SK-N-SH (cell line): ENCODE measurements around the gene PCGF2. TPM values are rescaled to one million over a fixed set of nuclear protein-coding genes. Genes with fewer than 3 reads are reported as not detected.

Experiments
- CTCF ChIA-PET: fragments of 300-600, 350-600 bp; formaldehyde crosslinking; extraction: SDS; loops from one replicate; lab custom pipeline; 2021; lab: Yijun Ruan, JAX
- POLR2A ChIA-PET: fragments of 350-600 bp; sonication (Branson Sonifier 250); formaldehyde crosslinking; extraction: SDS; loops from one replicate; lab custom pipeline; 2020; ENCODE audit warnings: antibody characterized with exemption, inconsistent platforms; lab: Yijun Ruan, JAX
- DNase-seq: peaks from one replicate; pipeline ENCODE4 v3.0.0; 2012
- H2AFZ ChIP-seq: fragments of 200-600 bp; sonication (generic); 2 replicates; pipeline ENCODE4 v1.8.1; 2016; ENCODE audit warnings: antibody characterized with exemption, mild to moderate bottlenecking, low read depth
- H3F3A ChIP-seq: fragments of 200-600 bp; sonication (generic); replicated peaks from 2 replicates; pipeline ENCODE3; 2016; ENCODE audit warnings: antibody characterized with exemption, mild to moderate bottlenecking; ENCODE audit not compliant: insufficient read depth
- H3K27ac ChIP-seq, 2 experiments: fragments of 200-500 bp in 1 of 2; fragments of 200-600 bp in 1 of 2; sonication (Bioruptor generic) in 1 of 2; sonication (generic), shearing (Covaris generic) in 1 of 2; 2 replicates each; pipeline versions ENCODE4 v1.5.1 to v1.6.1; 2014 to 2016; ENCODE audit warnings: low read depth in 2 of 2, inconsistent platforms in 1 of 2, low read length in 1 of 2, mild to moderate bottlenecking in 1 of 2, mixed read lengths in 1 of 2
- H3K27me3 ChIP-seq: fragments of 200-600 bp; sonication (generic), shearing (Covaris generic); 2 replicates; pipeline ENCODE4 v1.6.1; 2016; ENCODE audit warnings: mixed run types; ENCODE audit not compliant: insufficient read depth
- H3K36me3 ChIP-seq, 2 experiments: fragments of 200-500 bp in 1 of 2; fragments of 200-600 bp in 1 of 2; sonication (Bioruptor generic) in 1 of 2; sonication (generic) in 1 of 2; replicated peaks in 1 of 2; 2 replicates each; pipeline versions ENCODE3 to v1.5.1; 2014 to 2016; ENCODE audit warnings: low read length in 1 of 2, mild to moderate bottlenecking in 1 of 2; ENCODE audit not compliant: insufficient read depth in 2 of 2, control insufficient read depth in 1 of 2
- H3K4me1 ChIP-seq, 2 experiments: fragments of 200-500 bp in 1 of 2; fragments of 200-600 bp in 1 of 2; sonication (Bioruptor generic) in 1 of 2; sonication (generic), shearing (Covaris generic) in 1 of 2; 2 replicates each; pipeline versions ENCODE4 v1.5.1 to v1.6.1; 2014 to 2016; ENCODE audit warnings: low read depth in 1 of 2, low read length in 1 of 2, mixed run types in 1 of 2; ENCODE audit not compliant: insufficient read depth in 2 of 2, control insufficient read depth in 1 of 2
- H3K4me2 ChIP-seq: fragments of 200-600 bp; sonication (generic), shearing (Covaris generic); 2 replicates; pipeline ENCODE4 v1.6.1; 2017; ENCODE audit warnings: mixed run types
- H3K4me3 ChIP-seq, 2 experiments: fragments of 200-500 bp in 1 of 2; fragments of 200-600 bp in 1 of 2; sonication (Bioruptor generic) in 1 of 2; sonication (generic), shearing (Covaris generic) in 1 of 2; 2 replicates each; pipeline versions ENCODE4 v1.5.1 to v1.8.1; 2014 to 2016; ENCODE audit warnings: low read depth in 2 of 2, inconsistent platforms in 1 of 2, low read length in 1 of 2, mild to moderate bottlenecking in 1 of 2, mixed read lengths in 1 of 2, moderate library complexity in 1 of 2
- H3K79me2 ChIP-seq: fragments of 200-600 bp; sonication (generic); 2 replicates; pipeline ENCODE4 v1.8.1; 2017; ENCODE audit warnings: mild to moderate bottlenecking; ENCODE audit not compliant: insufficient read depth
- H3K9ac ChIP-seq: fragments of 200-600 bp; sonication (generic); 2 replicates; pipeline ENCODE4 v1.6.1; 2017; ENCODE audit warnings: mixed run types
- H3K9me2 ChIP-seq: fragments of 200-600 bp; sonication (generic); 2 replicates; pipeline ENCODE4 v1.6.1; 2017; ENCODE audit warnings: mixed run types
- H3K9me3 ChIP-seq: fragments of 200-600 bp; sonication (generic); 2 replicates; pipeline ENCODE4 v1.6.1; 2017; ENCODE audit warnings: mixed run types, mild to moderate bottlenecking, moderate library complexity
- H4K20me1 ChIP-seq: fragments of 200-600 bp; sonication (generic); 2 replicates; pipeline ENCODE4 v1.6.1; 2017; ENCODE audit warnings: mild to moderate bottlenecking, mixed run types; ENCODE audit not compliant: insufficient read depth
- CHD2 ChIP-seq: fragments of 150-350 bp; IDR thresholded peaks from 2 replicates; pipeline ENCODE4 v1.6.1; 2018; ENCODE audit warnings: low read length; ENCODE audit not compliant: partially characterized antibody
- ELF1 ChIP-seq: IDR thresholded peaks from 2 replicates; pipeline ENCODE4 v1.4.0; 2012
- FOSL2 ChIP-seq: IDR thresholded peaks from 2 replicates; pipeline ENCODE4 v1.4.0; 2012; ENCODE audit warnings: low read depth, mild to moderate bottlenecking, moderate library complexity, borderline replicate concordance
- FOXM1 ChIP-seq: IDR thresholded peaks from 2 replicates; pipeline ENCODE4 v1.4.0; 2012; ENCODE audit warnings: low read depth, mild to moderate bottlenecking
- GATA2 ChIP-seq: sonication (generic); formaldehyde crosslinking; IDR thresholded peaks from 2 replicates; pipeline ENCODE4 v1.5.0; 2020; ENCODE audit warnings: mild to moderate bottlenecking, missing genetic modification reagents
- JUND ChIP-seq: IDR thresholded peaks from 2 replicates; pipeline ENCODE4 v1.4.0; 2012
- MAX ChIP-seq: IDR thresholded peaks from 2 replicates; pipeline ENCODE4 v1.4.0; 2012; ENCODE audit warnings: low read depth
- MEF2A ChIP-seq: IDR thresholded peaks from 2 replicates; pipeline ENCODE4 v1.4.0; 2012; ENCODE audit warnings: low read depth, borderline replicate concordance
- MXI1 ChIP-seq: IDR thresholded peaks from 2 replicates; pipeline ENCODE4 v1.6.1; 2012; ENCODE audit warnings: mild to moderate bottlenecking, low read depth, low read length, improper control_type of control experiment
- NRF1 ChIP-seq: IDR thresholded peaks from 2 replicates; pipeline ENCODE4 v1.6.1; 2012; ENCODE audit warnings: low read depth, mild to moderate bottlenecking, low read length
- POLR2AphosphoS5 ChIP-seq: IDR thresholded peaks from 2 replicates; pipeline ENCODE4 v1.6.1; 2012; ENCODE audit warnings: low read depth, low read length
- RCOR1 ChIP-seq: fragments of 150-350 bp; IDR thresholded peaks from 2 replicates; pipeline ENCODE4 v1.6.1; 2017; ENCODE audit warnings: antibody characterized with exemption, low read length
- REST ChIP-seq: IDR thresholded peaks from 2 replicates; pipeline ENCODE4 v1.6.1; 2012; ENCODE audit warnings: mild to moderate bottlenecking, low read depth, low read length, moderate library complexity
- RFX5 ChIP-seq: IDR thresholded peaks from 2 replicates; pipeline ENCODE4 v1.6.1; 2012; ENCODE audit warnings: mild to moderate bottlenecking, improper control_type of control experiment, low read length
- SIN3A ChIP-seq: IDR thresholded peaks from 2 replicates; pipeline ENCODE4 v1.6.1; 2012; ENCODE audit warnings: low read depth, mild to moderate bottlenecking, low read length, moderate library complexity, borderline replicate concordance
- SMC3 ChIP-seq: IDR thresholded peaks from 2 replicates; pipeline ENCODE4 v1.6.1; 2012; ENCODE audit warnings: low read depth, low read length, improper control_type of control experiment
- TCF12 ChIP-seq: IDR thresholded peaks from 2 replicates; pipeline ENCODE4 v1.4.0; 2012
- TEAD4 ChIP-seq: IDR thresholded peaks from 2 replicates; pipeline ENCODE4 v1.4.0; 2012; ENCODE audit warnings: mild to moderate bottlenecking, borderline replicate concordance; ENCODE audit not compliant: insufficient read depth
- USF1 ChIP-seq: IDR thresholded peaks from 2 replicates; pipeline ENCODE4 v1.4.0; 2012; ENCODE audit warnings: low read depth, borderline replicate concordance
- USF2 ChIP-seq: fragments of 150-350 bp; IDR thresholded peaks from 2 replicates; pipeline ENCODE4 v1.6.1; 2017; ENCODE audit warnings: antibody characterized with exemption, low read length, low read depth, borderline replicate concordance
- WGBS: methylation state at CpG from one replicate; pipeline ENCODE4 v1.1.6; 2017; ENCODE audit warnings: low lambda C conversion rate; 5-methylcytosine and 5-hydroxymethylcytosine counted together
- polyA plus RNA-seq, 3 experiments: library from polyadenylated mRNA; depleted of rRNA; stranded (reverse); fragments of >200 nt; gene quantifications; 2 replicates each; pipeline ENCODE4 v1.2.3, GENCODE V29; 2012

PCGF2 gene
- polyA plus RNA-seq, 1 of the 3 experiments (the other 2 are of a cell fraction) = 39.8 TPM

GRCh38 chr17:38701504-38702165 lies 46.5 kb downstream of the PCGF2 start:
- Histone ChIP-seq H4K20me1 (peaks cover 2% of the 10 kb centered on the region; the same call in 1 of the 2 replicates), H3K4me2 (peak overlapping the region; percentile 81), H3K4me1 (peaks cover 5 to 29% of the 10 kb centered on the region in 2 experiments; a peak in 2 of 4 replicates), H3K27ac (peak overlapping the region; percentile 71 to 86), H3K9me3 (no peaks in the 10 kb centered on the region), H3K9me2 (no peaks in the 10 kb centered on the region), H3K9ac (peak overlapping the region; percentile 75), H2AFZ (peak overlapping the region; percentile 94; the same call in 1 of the 2 replicates), H3K27me3 (no peaks in the 10 kb centered on the region), H3F3A (peaks cover 30% of the 10 kb centered on the region), H3K36me3 (no peaks in the 10 kb centered on the region), H3K4me3 (peak overlapping the region; percentile 71 to 81), H3K79me2 (peaks cover 22% of the 10 kb centered on the region; the same call in 1 of the 2 replicates)
- WGBS = 10% methylated on average over 22 of the region's 25 CpGs
- CTCF ChIA-PET = interaction anchor here (1.0 to 1.7 kb wide), 5 partner anchors 8 to 34 kb away, joined by 3 to 10 read pairs (median 5); no protein-coding TSS in a partner anchor
- TF ChIP-seq GATA2 (CRISPR knock-in tag) (no peak), SMC3 (no peak), SIN3A (no peak), ELF1 (no peak), MEF2A (no peak), MAX (no peak), RCOR1 (no peak), TCF12 (no peak), USF2 (no peak), USF1 (no peak), POLR2AphosphoS5 (no peak), CHD2 (no peak), FOXM1 (no peak), FOSL2 (no peak), NRF1 (no peak), REST (no peak), TEAD4 (no peak), JUND (no peak), RFX5 (no peak), MXI1 (no peak)
- POLR2A ChIA-PET = interaction anchor here (0.6 to 1.5 kb wide), 2 partner anchors 29 to 224 kb away, joined by 3 to 5 read pairs; partner anchors contain the start of genes CISD3 and LASP1NB
- no peak for DNase-seq
